GM12865 (cell line): Measurements from ENCODE around the gene CEP55.
A peak's percentile ranks its signal among the peaks of the same experiment; 100 is the strongest.
"Not testable (repeated sequence)": the region's sequence is repeated elsewhere in the genome, so short reads cannot be mapped to it uniquely, and the experiment has no call there.

Source experiments
- DNase-seq: peaks from one replicate; pipeline ENCODE4 v3.0.0; 2010; ENCODE audit warnings: low read depth
- H3K4me3 ChIP-seq: 2 replicates; pipeline ENCODE4 v1.5.1; 2011; ENCODE audit warnings: mild to moderate bottlenecking, low read depth, low read length, control low read depth
- CTCF ChIP-seq: IDR thresholded peaks from 2 replicates; pipeline ENCODE4 v1.5.1; 2011; ENCODE audit warnings: low read length, control low read depth, low read depth, inconsistent platforms; ENCODE audit not compliant: insufficient read depth; ENCODE audit errors: missing control alignments

The CEP55 gene

GRCh38 chr10:93462371-93462770 is 34.0 kb upstream of the CEP55 start:
- DNase-seq, result no peak
- TF ChIP-seq CTCF, result no peak
- no peak overlapping the region for H3K4me3 ChIP-seq

- H3K4me3 ChIP-seq, result no peak overlapping the region
- no peak for TF ChIP-seq CTCF
- peak; percentile 83 for DNase-seq
Measured at GRCh38 chr10:93462881-93463280, 33.5 kb upstream of the CEP55 start.

- DNase-seq, result no peak
- no peak overlapping the region for H3K4me3 ChIP-seq
- no peak for TF ChIP-seq CTCF
Measured at GRCh38 chr10:93463723-93464476, 32.5 kb upstream of the CEP55 start.

GRCh38 chr10:93464776-93465388 is 31.5 kb upstream of the CEP55 start:
- no peak overlapping the region for H3K4me3 ChIP-seq
- DNase-seq, result no peak
- TF ChIP-seq CTCF, result no peak

- no peak for DNase-seq
- H3K4me3 ChIP-seq, result no peak overlapping the region
- TF ChIP-seq CTCF, result no peak
Measured at GRCh38 chr10:93465806-93466675, 30.4 kb upstream of the CEP55 start.

- not testable (repeated sequence) for DNase-seq, H3K4me3 ChIP-seq
Measured at GRCh38 chr10:93467635-93468034, 28.8 kb upstream of the CEP55 start.
